A673 (cell line): Measurements from ENCODE around the gene CSPG4.

Experiments
- EZH2 ChIP-seq: fragments of 200-600 bp; sonication (generic); IDR thresholded peaks from 2 replicates; pipeline ENCODE4 v1.6.1; 2017; ENCODE audit warnings: borderline replicate concordance, low read depth, mild to moderate bottlenecking, mixed read lengths, antibody characterized with exemption, low read length; ENCODE audit not compliant: poor library complexity, severe bottlenecking
- TF ChIP-seq, protein P1 (sequence below): fragments of 300-800, 200-600 bp; sonication (generic); conservative IDR thresholded peaks from 2 replicates; pipeline ENCODE4 v1.5.1; 2017; ENCODE audit warnings: low read depth, mild to moderate bottlenecking, antibody characterized with exemption, low read length, moderate library complexity, mixed read lengths

- TF ChIP-seq, protein P1, sequence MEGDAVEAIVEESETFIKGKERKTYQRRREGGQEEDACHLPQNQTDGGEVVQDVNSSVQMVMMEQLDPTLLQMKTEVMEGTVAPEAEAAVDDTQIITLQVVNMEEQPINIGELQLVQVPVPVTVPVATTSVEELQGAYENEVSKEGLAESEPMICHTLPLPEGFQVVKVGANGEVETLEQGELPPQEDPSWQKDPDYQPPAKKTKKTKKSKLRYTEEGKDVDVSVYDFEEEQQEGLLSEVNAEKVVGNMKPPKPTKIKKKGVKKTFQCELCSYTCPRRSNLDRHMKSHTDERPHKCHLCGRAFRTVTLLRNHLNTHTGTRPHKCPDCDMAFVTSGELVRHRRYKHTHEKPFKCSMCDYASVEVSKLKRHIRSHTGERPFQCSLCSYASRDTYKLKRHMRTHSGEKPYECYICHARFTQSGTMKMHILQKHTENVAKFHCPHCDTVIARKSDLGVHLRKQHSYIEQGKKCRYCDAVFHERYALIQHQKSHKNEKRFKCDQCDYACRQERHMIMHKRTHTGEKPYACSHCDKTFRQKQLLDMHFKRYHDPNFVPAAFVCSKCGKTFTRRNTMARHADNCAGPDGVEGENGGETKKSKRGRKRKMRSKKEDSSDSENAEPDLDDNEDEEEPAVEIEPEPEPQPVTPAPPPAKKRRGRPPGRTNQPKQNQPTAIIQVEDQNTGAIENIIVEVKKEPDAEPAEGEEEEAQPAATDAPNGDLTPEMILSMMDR: no peak
- no peak for TF ChIP-seq EZH2
Measured at GRCh38 chr15:75648156-75649000, 64.3 kb downstream of the CSPG4 start.
